Fibroblast of lung (primary cell): Measurements from ENCODE around the gene FBN1. TPM values are rescaled to one million over a fixed set of nuclear protein-coding genes. Genes with fewer than 3 reads are reported as not detected.

ENCODE experiments used
- DNase-seq, 2 donors: peaks; one replicate each; pipeline versions ENCODE4 v3.0.0 to v3.0.0-alpha.2; 2010; ENCODE audit warnings: low read depth in 2 of 2
- H2AFZ ChIP-seq: 2 replicates; pipeline ENCODE4 v1.5.1; 2012; ENCODE audit warnings: low read length, control low read depth, inconsistent platforms
- H3K27ac ChIP-seq: 2 replicates; pipeline ENCODE4 v1.5.1; 2011; ENCODE audit warnings: low read length, control low read depth; ENCODE audit not compliant: insufficient read depth
- H3K27me3 ChIP-seq: 2 replicates; pipeline ENCODE4 v1.5.1; 2011; ENCODE audit warnings: mild to moderate bottlenecking, low read length; ENCODE audit not compliant: control insufficient read depth, insufficient read depth
- H3K36me3 ChIP-seq: 2 replicates; pipeline ENCODE4 v1.5.1; 2011; ENCODE audit warnings: low read length; ENCODE audit not compliant: control insufficient read depth, insufficient read depth
- H3K4me1 ChIP-seq: 2 replicates; pipeline ENCODE4 v1.5.1; 2011; ENCODE audit warnings: low read length; ENCODE audit not compliant: control insufficient read depth, insufficient read depth; ENCODE audit errors: extremely low read depth
- H3K4me2 ChIP-seq: 2 replicates; pipeline ENCODE4 v1.5.1; 2011; ENCODE audit warnings: low read length, control low read depth; ENCODE audit not compliant: insufficient read depth; ENCODE audit errors: extremely low read depth
- H3K4me3 ChIP-seq, 4 experiments: fragments of 200-600 bp in 1 of 4; sonication (generic) in 1 of 4; replicated peaks in 1 of 4; 2 replicates each; pipeline ENCODE4 v1.5.1; 2011 to 2016; ENCODE audit warnings: low read length in 4 of 4, low read depth in 3 of 4, mild to moderate bottlenecking in 3 of 4, control low read depth in 2 of 4, inconsistent platforms in 1 of 4, mixed read lengths in 1 of 4; ENCODE audit not compliant: insufficient read depth in 1 of 4; ENCODE audit errors: control extremely low read depth in 1 of 4
- H3K79me2 ChIP-seq: 2 replicates; pipeline ENCODE4 v1.5.1; 2012; ENCODE audit warnings: mild to moderate bottlenecking, low read length, inconsistent platforms; ENCODE audit not compliant: control insufficient read depth, insufficient read depth
- H3K9ac ChIP-seq: 2 replicates; pipeline ENCODE4 v1.5.1; 2011; ENCODE audit warnings: mild to moderate bottlenecking, low read length, control low read depth; ENCODE audit not compliant: insufficient read depth
- H3K9me3 ChIP-seq: 2 replicates; pipeline ENCODE4 v1.5.1; 2012; ENCODE audit warnings: low read depth, low read length; ENCODE audit not compliant: control insufficient read depth, insufficient read depth
- H4K20me1 ChIP-seq: 2 replicates; pipeline ENCODE4 v1.5.1; 2011; ENCODE audit warnings: low read length; ENCODE audit not compliant: control insufficient read depth, insufficient read depth; ENCODE audit errors: extremely low read depth
- CTCF ChIP-seq, 2 donors: IDR thresholded peaks in 1 of 2; conservative IDR thresholded peaks in 1 of 2; 1 replicate in 1 of 2; 2 replicates in 1 of 2; pipeline ENCODE4 v1.5.1; 2011 to 2012; ENCODE audit warnings: low read length in 2 of 2, control low read depth in 1 of 2, inconsistent platforms in 1 of 2, low read depth in 1 of 2, mild to moderate bottlenecking in 1 of 2
- EZH2 ChIP-seq: IDR thresholded peaks from 2 replicates; pipeline ENCODE4 v1.5.1; 2012; ENCODE audit warnings: low read length, control low read depth, mild to moderate bottlenecking; ENCODE audit errors: missing control alignments
- polyA plus RNA-seq, 2 donors: library from polyadenylated mRNA; depleted of rRNA in 1 of 2; stranded (reverse) in 1 of 2; unstranded in 1 of 2; fragments of >200 nt; gene quantifications; 2 replicates each; pipeline ENCODE4 v1.2.1, GENCODE V29; 2011 to 2012; ENCODE audit warnings: missing spikeins in 1 of 2
- total RNA-seq: library from RNA; depleted of rRNA; stranded (reverse); fragments of >200 nt; gene quantifications from 2 replicates; pipeline ENCODE4 v1.2.1, GENCODE V29; 2014

FBN1 gene
- total and polyA plus RNA-seq, 2 donors (not counting 1 experiment from before 2014, with no cell fraction given): 368 to 446 TPM

- Histone ChIP-seq H3K27ac (no peak overlapping the region), H3K36me3 (peaks cover 2% of the 10 kb centered on the region), H4K20me1 (no peaks in the 10 kb centered on the region), H3K79me2 (peaks cover 42% of the 10 kb centered on the region), H3K4me1 (peaks cover 35% of the 10 kb centered on the region), H3K27me3 (no peaks in the 10 kb centered on the region), H3K4me2 (no peak overlapping the region), H3K9me3 (no peaks in the 10 kb centered on the region), H3K4me3 (no peak overlapping the region), H3K9ac (no peak overlapping the region), H2AFZ (no peak overlapping the region)
- TF ChIP-seq EZH2: no peak
- no peak for TF ChIP-seq CTCF (conservative IDR thresholded peaks at IDR 0.05 in 1 of 2, IDR thresholded peaks at IDR 0.05 in 1 of 2; ENCODE audit: low read depth in 1 of 2, low read length in 2 of 2)
- DNase-seq: peak in 1 of 2 donors; percentile 43
Measured at GRCh38 chr15:48550822-48551525, 94.5 kb downstream of the FBN1 start.

GRCh38 chr15:48548455-48548854, 97.1 kb downstream of the FBN1 start:
- Histone ChIP-seq H2AFZ (no peak overlapping the region), H3K27me3 (no peaks in the 10 kb centered on the region), H3K9me3 (no peaks in the 10 kb centered on the region), H4K20me1 (no peaks in the 10 kb centered on the region), H3K4me2 (peak overlapping the region; percentile 34), H3K36me3 (peaks cover 2% of the 10 kb centered on the region), H3K4me1 (peaks cover 23% of the 10 kb centered on the region), H3K79me2 (peaks cover 44% of the 10 kb centered on the region), H3K4me3 (no peak overlapping the region), H3K27ac (peak overlapping the region; percentile 80), H3K9ac (no peak overlapping the region)
- peak in 1 of 2 donors; percentile 48 for DNase-seq
- TF ChIP-seq CTCF (conservative IDR thresholded peaks at IDR 0.05 in 1 of 2, IDR thresholded peaks at IDR 0.05 in 1 of 2; ENCODE audit: low read depth in 1 of 2, low read length in 2 of 2): no peak
- TF ChIP-seq EZH2: no peak

GRCh38 chr15:48547286-48547685, 98.2 kb downstream of the FBN1 start:
- Histone ChIP-seq H2AFZ (no peak overlapping the region), H3K4me1 (peaks cover 20% of the 10 kb centered on the region), H3K4me3 (no peak overlapping the region), H3K27ac (peak overlapping the region; percentile 80), H3K36me3 (peaks cover 2% of the 10 kb centered on the region), H3K9ac (no peak overlapping the region), H3K4me2 (peak overlapping the region; percentile 34), H3K27me3 (no peaks in the 10 kb centered on the region), H3K9me3 (no peaks in the 10 kb centered on the region), H4K20me1 (no peaks in the 10 kb centered on the region), H3K79me2 (peaks cover 47% of the 10 kb centered on the region)
- TF ChIP-seq CTCF (conservative IDR thresholded peaks at IDR 0.05 in 1 of 2, IDR thresholded peaks at IDR 0.05 in 1 of 2; ENCODE audit: low read depth in 1 of 2, low read length in 2 of 2): no peak
- TF ChIP-seq EZH2: no peak
- DNase-seq: peak; percentile 56 to 85
